ENCODE results near the gene GNAZ. TPM values are rescaled to one million over a fixed set of nuclear protein-coding genes. Genes with fewer than 3 reads are reported as not detected.

Gene GNAZ
- total RNA-seq, 1 experiment from 2014 or later: 11.1 TPM

- Histone ChIP-seq H3K4me2 (ENCODE audit: low read length) (no peak overlapping the region), H3K27me3 (ENCODE audit: insufficient read depth, low read length) (no peaks in the 10 kb centered on the region), H3K9me3 (ENCODE audit: control insufficient read depth in 1 of 2, insufficient read depth in 1 of 2, low read depth in 1 of 2, low read length in 2 of 2) (no peaks in the 10 kb centered on the region), H3K4me3 (replicated peaks in 1 of 2; ENCODE audit: low read depth in 1 of 2, low read length in 2 of 2) (no peak overlapping the region), H2AFZ (ENCODE audit: low read depth, low read length, poor library complexity, severe bottlenecking) (no peak overlapping the region), H3K36me3 (ENCODE audit: control insufficient read depth in 1 of 2, insufficient read depth in 2 of 2, low read length in 2 of 2) (no peaks in the 10 kb centered on the region), H3K9me2 (ENCODE audit: insufficient read depth) (no peaks in the 10 kb centered on the region), H3K79me2 (ENCODE audit: insufficient read depth, low read length) (no peaks in the 10 kb centered on the region), H3K4me1 (ENCODE audit: control insufficient read depth in 1 of 2, insufficient read depth in 2 of 2, low read length in 2 of 2) (peaks cover 0 to 6% of the 10 kb centered on the region in 2 experiments; a peak in 1 of 4 replicates), H4K20me1 (ENCODE audit: insufficient read depth) (no peaks in the 10 kb centered on the region), H3K9ac (ENCODE audit: low read length) (no peak overlapping the region), H3K27ac (ENCODE audit: low read depth, low read length) (no peak overlapping the region)
- ChIA-PET RAD21 (ENCODE audit: low non-redundant PET in 1 of 2, low total read pairs in 2 of 2, uncharacterized antibody in 2 of 2, unreplicated experiment in 2 of 2) (interaction anchor here in 1 of 2 experiments (0.7 kb wide), 1 partner anchor 16 kb away, joined by 3 read pairs; no protein-coding TSS in a partner anchor), CTCF (interaction anchor here (1.3 kb wide), 1 partner anchor 149 kb away, joined by 3 read pairs; no protein-coding TSS in a partner anchor), POLR2A (no interaction called here)
- no peak for TF ChIP-seq ZNF274 (IDR thresholded peaks at IDR 0.05; ENCODE audit: low read depth, low read length)
- DNase-seq (ENCODE audit: low read depth, low spot score): no peak
- intact Hi-C loops (cut with micrococcal nuclease): no loop called here
- BruUV-seq (replicated peaks): no TSS peak
- no peak for ATAC-seq
Measured at GRCh38 chr22:23109079-23109347, 38.7 kb downstream of the GNAZ start.

- no peaks in the 10 kb centered on the region for H3K27me3 ChIP-seq (ENCODE audit: insufficient read depth, low read length)
- intact Hi-C loops (cut with micrococcal nuclease): no loop called here
Measured at GRCh38 chr22:23109441-23109978, 39.2 kb downstream of the GNAZ start.

More at GRCh38 chr22:23109441-23109978, 39.2 kb downstream of the GNAZ start:
- TF ChIP-seq, protein P1, sequence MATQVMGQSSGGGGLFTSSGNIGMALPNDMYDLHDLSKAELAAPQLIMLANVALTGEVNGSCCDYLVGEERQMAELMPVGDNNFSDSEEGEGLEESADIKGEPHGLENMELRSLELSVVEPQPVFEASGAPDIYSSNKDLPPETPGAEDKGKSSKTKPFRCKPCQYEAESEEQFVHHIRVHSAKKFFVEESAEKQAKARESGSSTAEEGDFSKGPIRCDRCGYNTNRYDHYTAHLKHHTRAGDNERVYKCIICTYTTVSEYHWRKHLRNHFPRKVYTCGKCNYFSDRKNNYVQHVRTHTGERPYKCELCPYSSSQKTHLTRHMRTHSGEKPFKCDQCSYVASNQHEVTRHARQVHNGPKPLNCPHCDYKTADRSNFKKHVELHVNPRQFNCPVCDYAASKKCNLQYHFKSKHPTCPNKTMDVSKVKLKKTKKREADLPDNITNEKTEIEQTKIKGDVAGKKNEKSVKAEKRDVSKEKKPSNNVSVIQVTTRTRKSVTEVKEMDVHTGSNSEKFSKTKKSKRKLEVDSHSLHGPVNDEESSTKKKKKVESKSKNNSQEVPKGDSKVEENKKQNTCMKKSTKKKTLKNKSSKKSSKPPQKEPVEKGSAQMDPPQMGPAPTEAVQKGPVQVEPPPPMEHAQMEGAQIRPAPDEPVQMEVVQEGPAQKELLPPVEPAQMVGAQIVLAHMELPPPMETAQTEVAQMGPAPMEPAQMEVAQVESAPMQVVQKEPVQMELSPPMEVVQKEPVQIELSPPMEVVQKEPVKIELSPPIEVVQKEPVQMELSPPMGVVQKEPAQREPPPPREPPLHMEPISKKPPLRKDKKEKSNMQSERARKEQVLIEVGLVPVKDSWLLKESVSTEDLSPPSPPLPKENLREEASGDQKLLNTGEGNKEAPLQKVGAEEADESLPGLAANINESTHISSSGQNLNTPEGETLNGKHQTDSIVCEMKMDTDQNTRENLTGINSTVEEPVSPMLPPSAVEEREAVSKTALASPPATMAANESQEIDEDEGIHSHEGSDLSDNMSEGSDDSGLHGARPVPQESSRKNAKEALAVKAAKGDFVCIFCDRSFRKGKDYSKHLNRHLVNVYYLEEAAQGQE (IDR thresholded peaks at IDR 0.05; ENCODE audit: low read depth): no peak
- TF ChIP-seq SIN3A (IDR thresholded peaks at IDR 0.05; ENCODE audit: low read depth): no peak
- TF ChIP-seq CBX3 (IDR thresholded peaks at IDR 0.05; ENCODE audit: low read depth): no peak
- TF ChIP-seq EZH2phosphoT487 (IDR thresholded peaks at IDR 0.05; ENCODE audit: borderline replicate concordance): no peak
- no peak for TF ChIP-seq CEBPB (IDR thresholded peaks at IDR 0.05; ENCODE audit: low read depth)
- no peak for TF ChIP-seq JUND (IDR thresholded peaks at IDR 0.05)
- TF ChIP-seq, protein P2, sequence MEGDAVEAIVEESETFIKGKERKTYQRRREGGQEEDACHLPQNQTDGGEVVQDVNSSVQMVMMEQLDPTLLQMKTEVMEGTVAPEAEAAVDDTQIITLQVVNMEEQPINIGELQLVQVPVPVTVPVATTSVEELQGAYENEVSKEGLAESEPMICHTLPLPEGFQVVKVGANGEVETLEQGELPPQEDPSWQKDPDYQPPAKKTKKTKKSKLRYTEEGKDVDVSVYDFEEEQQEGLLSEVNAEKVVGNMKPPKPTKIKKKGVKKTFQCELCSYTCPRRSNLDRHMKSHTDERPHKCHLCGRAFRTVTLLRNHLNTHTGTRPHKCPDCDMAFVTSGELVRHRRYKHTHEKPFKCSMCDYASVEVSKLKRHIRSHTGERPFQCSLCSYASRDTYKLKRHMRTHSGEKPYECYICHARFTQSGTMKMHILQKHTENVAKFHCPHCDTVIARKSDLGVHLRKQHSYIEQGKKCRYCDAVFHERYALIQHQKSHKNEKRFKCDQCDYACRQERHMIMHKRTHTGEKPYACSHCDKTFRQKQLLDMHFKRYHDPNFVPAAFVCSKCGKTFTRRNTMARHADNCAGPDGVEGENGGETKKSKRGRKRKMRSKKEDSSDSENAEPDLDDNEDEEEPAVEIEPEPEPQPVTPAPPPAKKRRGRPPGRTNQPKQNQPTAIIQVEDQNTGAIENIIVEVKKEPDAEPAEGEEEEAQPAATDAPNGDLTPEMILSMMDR (IDR thresholded peaks at IDR 0.05 in 2 of 3, conservative IDR thresholded peaks at IDR 0.05 in 1 of 3; ENCODE audit: borderline replicate concordance in 1 of 3, insufficient read depth in 1 of 3, low read depth in 2 of 3, low read length in 2 of 3): no peak
- TF ChIP-seq, protein P3, sequence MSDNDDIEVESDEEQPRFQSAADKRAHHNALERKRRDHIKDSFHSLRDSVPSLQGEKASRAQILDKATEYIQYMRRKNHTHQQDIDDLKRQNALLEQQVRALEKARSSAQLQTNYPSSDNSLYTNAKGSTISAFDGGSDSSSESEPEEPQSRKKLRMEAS (IDR thresholded peaks at IDR 0.05): no peak
- no peak for TF ChIP-seq TCF7L2 (IDR thresholded peaks at IDR 0.05; ENCODE audit: borderline replicate concordance, extremely low read depth, insufficient read depth, insufficient read length)
- TF ChIP-seq ELF1 (IDR thresholded peaks at IDR 0.05; ENCODE audit: borderline replicate concordance, low read depth): no peak
- no peak for TF ChIP-seq EZH2 (IDR thresholded peaks at IDR 0.05)
- TF ChIP-seq RAD21 (IDR thresholded peaks at IDR 0.05; ENCODE audit: low read depth): no peak
- no peak for TF ChIP-seq EGR1 (IDR thresholded peaks at IDR 0.05; ENCODE audit: low read depth)
- Histone ChIP-seq H4K20me1 (ENCODE audit: insufficient read depth) (no peaks in the 10 kb centered on the region), H2AFZ (ENCODE audit: low read depth, low read length, poor library complexity, severe bottlenecking) (no peak overlapping the region), H3K9me2 (ENCODE audit: insufficient read depth) (no peaks in the 10 kb centered on the region), H3K9ac (ENCODE audit: low read length) (no peak overlapping the region), H3K9me3 (ENCODE audit: control insufficient read depth in 1 of 2, insufficient read depth in 1 of 2, low read depth in 1 of 2, low read length in 2 of 2) (no peaks in the 10 kb centered on the region), H3K79me2 (ENCODE audit: insufficient read depth, low read length) (no peaks in the 10 kb centered on the region), H3K27ac (ENCODE audit: low read depth, low read length) (no peak overlapping the region), H3K4me1 (ENCODE audit: control insufficient read depth in 1 of 2, insufficient read depth in 2 of 2, low read length in 2 of 2) (peaks cover 0 to 6% of the 10 kb centered on the region in 2 experiments; a peak in 1 of 4 replicates), H3K4me2 (ENCODE audit: low read length) (no peak overlapping the region), H3K4me3 (replicated peaks in 1 of 2; ENCODE audit: low read depth in 1 of 2, low read length in 2 of 2) (no peak overlapping the region), H3K36me3 (ENCODE audit: control insufficient read depth in 1 of 2, insufficient read depth in 2 of 2, low read length in 2 of 2) (no peaks in the 10 kb centered on the region)
- ATAC-seq: no peak
- DNase-seq (ENCODE audit: low read depth, low spot score): no peak
- BruUV-seq (replicated peaks): no TSS peak
- ChIA-PET CTCF (no interaction called here), POLR2A (no interaction called here), RAD21 (ENCODE audit: low non-redundant PET in 1 of 2, low total read pairs in 2 of 2, uncharacterized antibody in 2 of 2, unreplicated experiment in 2 of 2) (no interaction called here)

All from HCT116 (cell line).